C4-2B (cell line): ENCODE data around the gene VMO1.

Experiments used
- CTCF ChIP-seq: fragments of 450-650 bp; conservative IDR thresholded peaks from 2 replicates; pipeline ENCODE4 v1.5.1; 2017; ENCODE audit warnings: mild to moderate bottlenecking
- ZFX ChIP-seq: fragments of 450-650 bp; IDR thresholded peaks from 2 replicates; pipeline ENCODE4 v1.6.1; 2017

DNA sequence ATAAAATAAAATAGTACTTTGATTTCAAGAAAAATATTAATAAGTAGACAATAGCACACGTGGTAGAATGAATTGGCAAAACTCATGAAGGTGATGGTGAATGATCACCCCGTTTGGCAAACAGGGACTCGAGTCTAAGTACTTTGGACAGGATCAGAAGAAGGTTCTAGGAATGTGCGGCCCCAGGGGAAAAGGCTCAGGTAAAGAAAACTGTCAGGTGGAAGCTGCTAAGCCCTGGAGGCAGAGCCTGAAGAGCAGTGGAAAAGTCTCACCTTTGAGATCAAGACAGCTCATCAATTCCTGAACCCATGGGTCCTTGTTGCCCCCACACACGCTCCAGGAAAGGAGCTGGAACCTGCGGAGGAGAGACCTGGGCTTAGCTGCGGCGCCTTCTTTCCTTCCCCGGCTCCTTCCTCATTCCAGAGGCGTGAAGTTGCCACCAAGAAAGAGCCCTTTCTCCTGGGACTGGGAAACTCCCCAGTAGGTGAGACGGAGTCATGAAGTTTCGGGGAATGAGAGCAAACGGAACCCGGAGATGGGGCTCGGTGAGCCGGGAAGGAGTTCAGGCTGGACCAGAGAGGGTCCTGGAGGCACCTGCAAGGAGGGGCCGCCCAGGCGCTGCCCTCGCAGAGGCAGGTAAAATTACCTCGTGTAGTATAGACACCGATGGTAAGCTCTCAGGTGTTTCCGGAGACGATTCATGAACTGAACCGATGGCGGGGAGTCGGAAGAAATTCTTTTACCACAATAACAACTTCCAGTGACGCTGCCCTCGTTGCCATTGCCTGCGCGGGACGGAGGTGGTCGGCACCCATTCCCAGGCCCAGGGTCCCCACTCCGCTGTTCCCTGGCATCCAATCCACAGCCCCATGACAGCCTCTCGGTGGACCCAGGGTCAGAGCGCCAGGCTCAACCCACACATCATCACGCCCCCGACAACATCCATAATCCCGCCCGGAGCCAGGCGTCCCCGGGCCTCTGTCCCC lies 47.7 kb downstream of the VMO1 start:
- TF ChIP-seq CTCF: no peak
- TF ChIP-seq ZFX: no peak
